IMR-90 (cell line): ENCODE measurements around the gene ZNF775. TPM values are rescaled to one million over a fixed set of nuclear protein-coding genes. Genes with fewer than 3 reads are reported as not detected.

Experiments
- ATAC-seq: fragments of 200-7000 bp; cut with Tn5 transposase; 2 replicates; pipeline ENCODE4 v1.9.1; 2020; ENCODE audit warnings: low read depth, mild to moderate bottlenecking, moderate library complexity
- BruUV-seq: library from RNA; stranded (reverse); fragments of 400-500 nt; replicated peaks from 2 replicates; lab custom pipeline; 2021; lab: Mats Ljungman, UMichigan
- CTCF ChIA-PET: fragments of 300-600 bp; formaldehyde crosslinking; extraction: SDS; loops from one replicate; lab custom pipeline; 2021; ENCODE audit warnings: antibody characterized with exemption; lab: Yijun Ruan, JAX
- POLR2A ChIA-PET: fragments of 300-600 bp; sonication (Branson Sonifier 250); formaldehyde crosslinking; loops from one replicate; lab custom pipeline; 2022; ENCODE audit warnings: antibody characterized with exemption; ENCODE audit not compliant: unreplicated experiment; lab: Charles Lee
- DNase-seq: peaks from one replicate; pipeline ENCODE4 v3.0.0; 2013
- H2AFZ ChIP-seq: replicated peaks from 2 replicates; pipeline ENCODE3; 2013; ENCODE audit warnings: low read length, mild to moderate bottlenecking; ENCODE audit not compliant: poor library complexity
- H2AK5ac ChIP-seq: 2 replicates; pipeline ENCODE4 v1.6.1; 2013; ENCODE audit warnings: low read depth, low read length, inconsistent platforms
- H2AK9ac ChIP-seq: replicated peaks from 2 replicates; pipeline ENCODE3; 2013; ENCODE audit warnings: mild to moderate bottlenecking, low read depth, low read length, moderate library complexity; ENCODE audit not compliant: poor library complexity
- H2BK120ac ChIP-seq: 2 replicates; pipeline ENCODE4 v1.6.1; 2013; ENCODE audit warnings: low read depth, low read length, inconsistent platforms
- H2BK15ac ChIP-seq: 3 replicates; pipeline ENCODE4 v1.6.1; 2013; ENCODE audit warnings: low read depth, low read length, inconsistent platforms
- H2BK20ac ChIP-seq: 2 replicates; pipeline ENCODE4 v1.6.1; 2013; ENCODE audit warnings: low read depth, mild to moderate bottlenecking, inconsistent platforms, low read length, moderate library complexity
- H2BK5ac ChIP-seq: 2 replicates; pipeline ENCODE4 v1.6.1; 2013; ENCODE audit warnings: mild to moderate bottlenecking, low read depth, low read length, inconsistent platforms; ENCODE audit not compliant: poor library complexity, severe bottlenecking
- H3K14ac ChIP-seq: replicated peaks from 2 replicates; pipeline ENCODE4 v1.6.1; 2013; ENCODE audit warnings: low read depth, low read length, inconsistent platforms
- H3K18ac ChIP-seq: 2 replicates; pipeline ENCODE4 v1.6.1; 2013; ENCODE audit warnings: low read depth, low read length, control low read depth
- H3K23ac ChIP-seq: 2 replicates; pipeline ENCODE4 v1.6.1; 2013; ENCODE audit warnings: low read depth, low read length, inconsistent platforms
- H3K27ac ChIP-seq: 2 replicates; pipeline ENCODE4 v1.5.1; 2013; ENCODE audit warnings: mild to moderate bottlenecking, control low read depth, low read length; ENCODE audit not compliant: insufficient read depth
- H3K27me3 ChIP-seq: 2 replicates; pipeline ENCODE4 v1.6.1; 2013; ENCODE audit warnings: low read length; ENCODE audit not compliant: control insufficient read depth, insufficient read depth
- H3K36me3 ChIP-seq: 2 replicates; pipeline ENCODE4 v1.6.1; 2013; ENCODE audit warnings: low read length, mixed read lengths; ENCODE audit not compliant: control insufficient read depth, insufficient read depth
- H3K4ac ChIP-seq: 2 replicates; pipeline ENCODE4 v1.6.1; 2013; ENCODE audit warnings: low read depth, low read length, inconsistent platforms
- H3K4me1 ChIP-seq: 2 replicates; pipeline ENCODE4 v1.6.1; 2013; ENCODE audit warnings: low read length, mixed read lengths; ENCODE audit not compliant: control insufficient read depth, insufficient read depth
- H3K4me2 ChIP-seq: 2 replicates; pipeline ENCODE4 v1.6.1; 2013; ENCODE audit warnings: low read depth, mild to moderate bottlenecking, control low read depth, low read length, moderate library complexity
- H3K4me3 ChIP-seq: 2 replicates; pipeline ENCODE4 v1.5.1; 2013; ENCODE audit warnings: low read depth, mild to moderate bottlenecking, control low read depth, low read length, moderate library complexity; ENCODE audit not compliant: insufficient read depth
- H3K56ac ChIP-seq: 2 replicates; pipeline ENCODE4 v1.6.1; 2013; ENCODE audit warnings: low read length, inconsistent platforms; ENCODE audit not compliant: insufficient read depth; ENCODE audit errors: extremely low read depth
- H3K79me1 ChIP-seq, 2 experiments: 2 replicates each; pipeline ENCODE4 v1.6.1; 2013; ENCODE audit warnings: low read length in 2 of 2, inconsistent platforms in 1 of 2, low read depth in 1 of 2
- H3K9ac ChIP-seq: 2 replicates; pipeline ENCODE4 v1.6.1; 2013; ENCODE audit warnings: low read depth, low read length, control low read depth
- H3K9me1 ChIP-seq: 2 replicates; pipeline ENCODE4 v1.6.1; 2013; ENCODE audit warnings: low read length, inconsistent platforms; ENCODE audit not compliant: insufficient read depth
- H3K9me3 ChIP-seq: 2 replicates; pipeline ENCODE4 v1.6.1; 2013; ENCODE audit warnings: low read length; ENCODE audit not compliant: control insufficient read depth, insufficient read depth
- H4K20me1 ChIP-seq: 2 replicates; pipeline ENCODE4 v1.6.1; 2013; ENCODE audit warnings: low read length, inconsistent platforms; ENCODE audit not compliant: insufficient read depth
- H4K5ac ChIP-seq: 2 replicates; pipeline ENCODE4 v1.6.1; 2013; ENCODE audit warnings: mild to moderate bottlenecking, low read depth, low read length, control low read depth
- H4K8ac ChIP-seq, 2 experiments: 2 replicates each; pipeline ENCODE4 v1.6.1; 2013; ENCODE audit warnings: low read depth in 2 of 2, low read length in 2 of 2, control low read depth in 1 of 2, inconsistent platforms in 1 of 2
- H4K91ac ChIP-seq: 2 replicates; pipeline ENCODE4 v1.6.1; 2013; ENCODE audit warnings: low read depth, low read length, inconsistent platforms; ENCODE audit not compliant: insufficient read depth
- BHLHE40 ChIP-seq: fragments of 150-350 bp; IDR thresholded peaks from 2 replicates; pipeline ENCODE4 v1.6.1; 2016; ENCODE audit warnings: mild to moderate bottlenecking, low read depth, low read length
- CEBPB ChIP-seq: IDR thresholded peaks from 2 replicates; pipeline ENCODE4 v1.6.1; 2012; ENCODE audit warnings: low read depth, low read length, improper control_type of control experiment
- CHD1 ChIP-seq: IDR thresholded peaks from 2 replicates; pipeline ENCODE4 v1.6.1; 2012; ENCODE audit warnings: low read depth, low read length, improper control_type of control experiment
- FOS ChIP-seq: fragments of 150-350 bp; IDR thresholded peaks from 2 replicates; pipeline ENCODE4 v1.6.1; 2016; ENCODE audit warnings: low read depth, low read length
- MAFK ChIP-seq: IDR thresholded peaks from 2 replicates; pipeline ENCODE4 v1.6.1; 2012; ENCODE audit warnings: low read depth, low read length, improper control_type of control experiment
- MAZ ChIP-seq: IDR thresholded peaks from 2 replicates; pipeline ENCODE4 v1.6.1; 2012; ENCODE audit warnings: low read depth, mild to moderate bottlenecking, low read length, improper control_type of control experiment, moderate library complexity, borderline replicate concordance
- MXI1 ChIP-seq: IDR thresholded peaks from 2 replicates; pipeline ENCODE4 v1.6.1; 2012; ENCODE audit warnings: low read depth, mild to moderate bottlenecking, low read length, moderate library complexity, borderline replicate concordance
- NFE2L2 ChIP-seq: fragments of 150-350 bp; IDR thresholded peaks from 2 replicates; pipeline ENCODE4 v1.6.1; 2016; ENCODE audit warnings: low read depth, mild to moderate bottlenecking, low read length
- POLR2A ChIP-seq: IDR thresholded peaks from 2 replicates; pipeline ENCODE4 v1.6.1; 2012; ENCODE audit warnings: mild to moderate bottlenecking, low read depth, low read length
- RAD21 ChIP-seq: IDR thresholded peaks from 2 replicates; pipeline ENCODE4 v1.6.1; 2012; ENCODE audit warnings: low read length, improper control_type of control experiment
- RCOR1 ChIP-seq: IDR thresholded peaks from 2 replicates; pipeline ENCODE4 v1.6.1; 2012; ENCODE audit warnings: mild to moderate bottlenecking, low read length, improper control_type of control experiment; ENCODE audit not compliant: insufficient replicate concordance
- RFX5 ChIP-seq: IDR thresholded peaks from 2 replicates; pipeline ENCODE4 v1.8.0; 2012; ENCODE audit warnings: low read depth, mild to moderate bottlenecking, low read length, moderate library complexity
- SMC3 ChIP-seq: fragments of 150-350 bp; IDR thresholded peaks from 2 replicates; pipeline ENCODE4 v1.6.1; 2016; ENCODE audit warnings: low read depth, mild to moderate bottlenecking, antibody characterized with exemption, low read length, moderate library complexity
- WGBS, 2 experiments: methylation state at CpG; one replicate each; pipeline versions ENCODE4 v1.1.5 to v1.1.7; 2013; ENCODE audit warnings: missing lambda C conversion rate in 2 of 2; ENCODE audit not compliant: insufficient read length in 1 of 2; ENCODE audit errors: extremely low coverage in 2 of 2; 5-methylcytosine and 5-hydroxymethylcytosine counted together
- dilution Hi-C: fragments of 300-500 bp; cut with HindIII; formaldehyde crosslinking; loops from one replicate; pipeline ENCODE4 v1.14.3; 2018; ENCODE audit warnings: low sequenced_read_pairs; ENCODE audit not compliant: unreplicated experiment
- in situ Hi-C: fragments of 300-500 bp; cut with MboI; formaldehyde crosslinking; loops from 3 replicates; pipeline ENCODE4 v1.14.3; 2019; ENCODE audit warnings: low sequenced_read_pairs, inconsistent platforms, mixed read lengths
- intact Hi-C: fragments of 100-400 bp; cut with micrococcal nuclease; formaldehyde crosslinking; loops from 2 replicates; pipeline ENCODE4 v1.10.0; 2022
- polyA plus RNA-seq, 3 experiments: library from polyadenylated mRNA; depleted of rRNA; stranded (reverse); fragments of >200 nt; gene quantifications; 2 replicates each; pipeline ENCODE4 v1.2.3, GENCODE V29; 2012; ENCODE audit warnings: low replicate concordance in 1 of 3
- total RNA-seq: library from RNA; depleted of rRNA; stranded (reverse); fragments of >200 nt; gene quantifications from 2 replicates; pipeline ENCODE4 v1.2.3, GENCODE V29; 2012
- TF ChIP-seq, protein P1 (sequence below): fragments of 150-350 bp; IDR thresholded peaks from 2 replicates; pipeline ENCODE4 v1.6.1; 2017; ENCODE audit warnings: mild to moderate bottlenecking, antibody characterized with exemption, low read length, low read depth
- TF ChIP-seq, protein P2 (sequence below): conservative IDR thresholded peaks from 2 replicates; pipeline ENCODE4 v1.5.1; 2012; ENCODE audit warnings: mild to moderate bottlenecking, low read depth, low read length, improper control_type of control experiment
- TF ChIP-seq, protein P3 (sequence below): fragments of 150-350 bp; IDR thresholded peaks from 2 replicates; pipeline ENCODE4 v1.6.1; 2016; ENCODE audit warnings: low read depth, mild to moderate bottlenecking, low read length, moderate library complexity, borderline replicate concordance

The ZNF775 gene
- total and polyA plus RNA-seq, 2 of the 4 experiments (the other 2 are of a cell fraction) = 1.4 to 2.6 TPM

DNA sequence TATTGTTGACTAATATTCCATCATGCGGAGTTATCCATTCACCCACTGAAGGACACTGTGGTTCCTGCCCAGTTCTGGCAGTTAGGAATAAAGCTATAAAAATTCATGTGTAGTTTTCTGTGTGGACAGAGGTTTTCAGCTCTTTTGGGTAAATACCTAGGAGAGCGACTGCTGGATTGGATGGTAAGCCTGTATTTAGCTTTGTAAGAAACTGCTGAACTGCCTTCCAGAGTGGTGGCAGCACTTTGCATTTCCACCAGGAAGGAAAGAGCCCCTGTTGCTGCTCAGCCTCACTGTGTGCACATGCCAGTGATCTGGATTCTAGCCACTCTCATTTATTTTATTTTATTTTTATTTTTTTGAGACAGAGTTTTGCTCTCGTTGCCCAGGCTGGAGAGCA lies 14.2 kb downstream of the ZNF775 start:
- Histone ChIP-seq H3K27me3 (no peaks in the 10 kb centered on the region), H2BK120ac (no peak overlapping the region), H3K14ac (no peak overlapping the region), H4K8ac (no peak overlapping the region), H3K9ac (no peak overlapping the region), H2BK15ac (no peak overlapping the region), H3K4ac (no peak overlapping the region), H2AFZ (no peak overlapping the region), H3K23ac (no peak overlapping the region), H3K4me2 (no peak overlapping the region), H2BK5ac (no peak overlapping the region), H3K79me1 (peaks cover 11 to 21% of the 10 kb centered on the region in 2 experiments; a peak in 2 of 4 replicates), H3K18ac (no peak overlapping the region), H3K9me3 (no peaks in the 10 kb centered on the region), H4K91ac (no peak overlapping the region), H3K56ac (no peak overlapping the region), H3K4me1 (peaks cover 11% of the 10 kb centered on the region; the same call in 1 of the 2 replicates), H2BK20ac (no peak overlapping the region), H2AK5ac (no peak overlapping the region), H3K4me3 (no peak overlapping the region), H2AK9ac (no peak overlapping the region), H4K5ac (no peak overlapping the region), H3K27ac (no peak overlapping the region), H3K9me1 (no peaks in the 10 kb centered on the region), H4K20me1 (no peaks in the 10 kb centered on the region), H3K36me3 (peaks cover 20% of the 10 kb centered on the region)
- DNase-seq (no peak), ATAC-seq (no peak)
- no TSS peak for BruUV-seq
- TF ChIP-seq, protein P1, sequence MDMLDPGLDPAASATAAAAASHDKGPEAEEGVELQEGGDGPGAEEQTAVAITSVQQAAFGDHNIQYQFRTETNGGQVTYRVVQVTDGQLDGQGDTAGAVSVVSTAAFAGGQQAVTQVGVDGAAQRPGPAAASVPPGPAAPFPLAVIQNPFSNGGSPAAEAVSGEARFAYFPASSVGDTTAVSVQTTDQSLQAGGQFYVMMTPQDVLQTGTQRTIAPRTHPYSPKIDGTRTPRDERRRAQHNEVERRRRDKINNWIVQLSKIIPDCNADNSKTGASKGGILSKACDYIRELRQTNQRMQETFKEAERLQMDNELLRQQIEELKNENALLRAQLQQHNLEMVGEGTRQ = no peak
- TF ChIP-seq RFX5 (no peak), BHLHE40 (no peak), MAZ (no peak), MAFK (no peak), RCOR1 (no peak), POLR2A (no peak), RAD21 (no peak), FOS (no peak), CHD1 (no peak), NFE2L2 (no peak), CEBPB (no peak), MXI1 (no peak), SMC3 (no peak)
- TF ChIP-seq, protein P2, sequence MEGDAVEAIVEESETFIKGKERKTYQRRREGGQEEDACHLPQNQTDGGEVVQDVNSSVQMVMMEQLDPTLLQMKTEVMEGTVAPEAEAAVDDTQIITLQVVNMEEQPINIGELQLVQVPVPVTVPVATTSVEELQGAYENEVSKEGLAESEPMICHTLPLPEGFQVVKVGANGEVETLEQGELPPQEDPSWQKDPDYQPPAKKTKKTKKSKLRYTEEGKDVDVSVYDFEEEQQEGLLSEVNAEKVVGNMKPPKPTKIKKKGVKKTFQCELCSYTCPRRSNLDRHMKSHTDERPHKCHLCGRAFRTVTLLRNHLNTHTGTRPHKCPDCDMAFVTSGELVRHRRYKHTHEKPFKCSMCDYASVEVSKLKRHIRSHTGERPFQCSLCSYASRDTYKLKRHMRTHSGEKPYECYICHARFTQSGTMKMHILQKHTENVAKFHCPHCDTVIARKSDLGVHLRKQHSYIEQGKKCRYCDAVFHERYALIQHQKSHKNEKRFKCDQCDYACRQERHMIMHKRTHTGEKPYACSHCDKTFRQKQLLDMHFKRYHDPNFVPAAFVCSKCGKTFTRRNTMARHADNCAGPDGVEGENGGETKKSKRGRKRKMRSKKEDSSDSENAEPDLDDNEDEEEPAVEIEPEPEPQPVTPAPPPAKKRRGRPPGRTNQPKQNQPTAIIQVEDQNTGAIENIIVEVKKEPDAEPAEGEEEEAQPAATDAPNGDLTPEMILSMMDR = no peak
- TF ChIP-seq, protein P3, sequence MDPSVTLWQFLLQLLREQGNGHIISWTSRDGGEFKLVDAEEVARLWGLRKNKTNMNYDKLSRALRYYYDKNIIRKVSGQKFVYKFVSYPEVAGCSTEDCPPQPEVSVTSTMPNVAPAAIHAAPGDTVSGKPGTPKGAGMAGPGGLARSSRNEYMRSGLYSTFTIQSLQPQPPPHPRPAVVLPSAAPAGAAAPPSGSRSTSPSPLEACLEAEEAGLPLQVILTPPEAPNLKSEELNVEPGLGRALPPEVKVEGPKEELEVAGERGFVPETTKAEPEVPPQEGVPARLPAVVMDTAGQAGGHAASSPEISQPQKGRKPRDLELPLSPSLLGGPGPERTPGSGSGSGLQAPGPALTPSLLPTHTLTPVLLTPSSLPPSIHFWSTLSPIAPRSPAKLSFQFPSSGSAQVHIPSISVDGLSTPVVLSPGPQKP = no peak
- dilution Hi-C loops (no loop called here), in situ Hi-C loops (no loop called here), intact Hi-C loops (no loop called here)
- no CpG with 5 or more reads among the region's 3 CpGs for WGBS, 2 experiments
- ChIA-PET POLR2A (interaction anchor here (0.5 kb wide), 1 partner anchor 77 kb away, joined by 8 read pairs; no protein-coding TSS in a partner anchor), CTCF (interaction anchor here (1.0 kb wide), 1 partner anchor 9 kb away, joined by 3 read pairs; no protein-coding TSS in a partner anchor)
